Caco-2 (cell line): ENCODE data around the gene GRHL3. TPM values are rescaled to one million over a fixed set of nuclear protein-coding genes. Genes with fewer than 3 reads are reported as not detected.

Experiments
- BruUV-seq: library from RNA; stranded (reverse); fragments of 400-500 nt; replicated peaks from 2 replicates; lab custom pipeline; 2021; lab: Mats Ljungman, UMichigan
- CTCF ChIA-PET: fragments of 300-600 bp; sonication (Branson Sonifier 250); formaldehyde crosslinking; loops from one replicate; lab custom pipeline; 2022; ENCODE audit warnings: antibody characterized with exemption; lab: Charles Lee
- POLR2A ChIA-PET: fragments of 300-600 bp; sonication (Branson Sonifier 250); formaldehyde crosslinking; loops from one replicate; lab custom pipeline; 2022; ENCODE audit warnings: antibody characterized with exemption; lab: Charles Lee
- DNase-seq, 2 experiments: peaks; one replicate each; pipeline versions ENCODE4 v3.0.0 to v3.0.0-alpha.2; 2020 to 2022
- H3K27me3 ChIP-seq: replicated peaks from 2 replicates; pipeline ENCODE4 v1.6.0; 2011; ENCODE audit warnings: low read length; ENCODE audit not compliant: control insufficient read depth, insufficient read depth
- H3K36me3 ChIP-seq: 2 replicates; pipeline ENCODE4 v1.5.1; 2011; ENCODE audit warnings: low read length; ENCODE audit not compliant: control insufficient read depth, insufficient read depth
- H3K4me1 ChIP-seq: fragments of 250-450 bp; sonication (Bioruptor Pico); 2 replicates; pipeline ENCODE4 v1.5.1; 2020; ENCODE audit warnings: mild to moderate bottlenecking
- H3K4me3 ChIP-seq: 2 replicates; pipeline ENCODE4 v1.5.1; 2011; ENCODE audit warnings: low read depth, mild to moderate bottlenecking, control low read depth, low read length
- H3K9me3 ChIP-seq: fragments of 250-450 bp; sonication (Bioruptor Pico); 2 replicates; pipeline ENCODE4 v1.5.1; 2020; ENCODE audit warnings: mild to moderate bottlenecking, moderate library complexity
- H3K27ac Mint-ChIP-seq: one replicate; pipeline ENCODE4 v1.8.0; 2022; ENCODE audit warnings: mixed read lengths; ENCODE audit not compliant: unreplicated experiment
- H3K27me3 Mint-ChIP-seq: one replicate; pipeline ENCODE4 v1.8.0; 2022; ENCODE audit warnings: mixed read lengths; ENCODE audit not compliant: insufficient read depth, unreplicated experiment
- H3K36me3 Mint-ChIP-seq: one replicate; pipeline ENCODE4 v1.8.0; 2022; ENCODE audit warnings: mild to moderate bottlenecking, mixed read lengths; ENCODE audit not compliant: insufficient read depth, unreplicated experiment
- H3K4me1 Mint-ChIP-seq: one replicate; pipeline ENCODE4 v1.8.0; 2022; ENCODE audit warnings: low read depth, mixed read lengths; ENCODE audit not compliant: unreplicated experiment
- H3K4me3 Mint-ChIP-seq: one replicate; pipeline ENCODE4 v1.8.0; 2022; ENCODE audit warnings: mild to moderate bottlenecking, moderate library complexity, mixed read lengths; ENCODE audit not compliant: unreplicated experiment
- H3K9me3 Mint-ChIP-seq: one replicate; pipeline ENCODE4 v1.8.0; 2022; ENCODE audit warnings: mixed read lengths; ENCODE audit not compliant: unreplicated experiment
- CTCF ChIP-seq, 2 experiments: fragments of 200-600 bp in 1 of 2; IDR thresholded peaks; 1 replicate in 1 of 2; 2 replicates in 1 of 2; pipeline versions ENCODE4 v1.5.1 to v1.8.0; 2011 to 2022; ENCODE audit warnings: antibody characterized with exemption in 1 of 2, control low read depth in 1 of 2, inconsistent platforms in 1 of 2, low read depth in 1 of 2, low read length in 1 of 2, mild to moderate bottlenecking in 1 of 2, moderate library complexity in 1 of 2; ENCODE audit not compliant: insufficient read depth in 1 of 2, severe bottlenecking in 1 of 2, unreplicated experiment in 1 of 2
- intact Hi-C: fragments of 100-400 bp; cut with micrococcal nuclease; formaldehyde crosslinking; loops from one replicate; pipeline ENCODE4 v1.10.0; 2022; ENCODE audit not compliant: unreplicated experiment
- total RNA-seq: library from RNA; stranded (reverse); gene quantifications from 2 replicates; pipeline ENCODE4 v1.2.3, GENCODE V29; 2022

The GRHL3 gene
- total RNA-seq, 1 experiment from 2014 or later: 2.3 TPM

GRCh38 chr1:24322470-24323177 is 3.5 kb downstream of the GRHL3 start:
- H3K4me1 Mint-ChIP-seq: peaks cover 6% of the 10 kb centered on the region

GRCh38 chr1:24323281-24323680 is 4.1 kb downstream of the GRHL3 start:
- Histone ChIP-seq H3K9me3 (no peaks in the 10 kb centered on the region), H3K4me1 (no peaks in the 10 kb centered on the region; the same call in 1 of the 2 replicates), H3K27me3 (no peaks in the 10 kb centered on the region), H3K36me3 (no peaks in the 10 kb centered on the region), H3K4me3 (no peak overlapping the region)
- H3K4me1 Mint-ChIP-seq: peaks cover 6% of the 10 kb centered on the region
- POLR2A ChIA-PET: no interaction called here
- H3K4me3 Mint-ChIP-seq: no peak overlapping the region
- no peak overlapping the region for H3K27ac Mint-ChIP-seq
- CTCF ChIA-PET: interaction anchor here (1.6 kb wide), 1 partner anchor 172 kb away, joined by 4 read pairs; no protein-coding TSS in a partner anchor
- intact Hi-C loops: no loop called here
- DNase-seq: no peak
- no peaks in the 10 kb centered on the region for H3K36me3 Mint-ChIP-seq
- H3K27me3 Mint-ChIP-seq: no peaks in the 10 kb centered on the region
- no peak for TF ChIP-seq CTCF (IDR thresholded peaks at IDR 0.05; ENCODE audit: insufficient read depth in 1 of 2, low read depth in 1 of 2, low read length in 1 of 2, severe bottlenecking in 1 of 2, unreplicated experiment in 1 of 2)
- no peaks in the 10 kb centered on the region for H3K9me3 Mint-ChIP-seq
- no TSS peak for BruUV-seq

More at GRCh38 chr1:24322470-24323177, 3.5 kb downstream of the GRHL3 start:
- Histone ChIP-seq H3K4me3 (peak overlapping the region; percentile 52), H3K9me3 (no peaks in the 10 kb centered on the region), H3K36me3 (no peaks in the 10 kb centered on the region), H3K27me3 (no peaks in the 10 kb centered on the region), H3K4me1 (no peaks in the 10 kb centered on the region; the same call in 1 of the 2 replicates)
- Mint-ChIP-seq H3K36me3 (no peaks in the 10 kb centered on the region), H3K9me3 (no peaks in the 10 kb centered on the region), H3K4me3 (peak overlapping the region; percentile 74), H3K27me3 (no peaks in the 10 kb centered on the region), H3K27ac (no peak overlapping the region)
- no peak for DNase-seq
- ChIA-PET CTCF (interaction anchor here (1.6 kb wide), 1 partner anchor 172 kb away, joined by 4 read pairs; no protein-coding TSS in a partner anchor), POLR2A (interaction anchor here (0.5 to 0.6 kb wide), 2 partner anchors 134 to 179 kb away, joined by 4 to 5 read pairs; no protein-coding TSS in a partner anchor)
- intact Hi-C loops: no loop called here
- no TSS peak for BruUV-seq
- no peak for TF ChIP-seq CTCF (IDR thresholded peaks at IDR 0.05; ENCODE audit: insufficient read depth in 1 of 2, low read depth in 1 of 2, low read length in 1 of 2, severe bottlenecking in 1 of 2, unreplicated experiment in 1 of 2)

- Histone ChIP-seq H3K4me1 (no peaks in the 10 kb centered on the region; the same call in 1 of the 2 replicates), H3K27me3 (no peaks in the 10 kb centered on the region), H3K4me3 (no peak overlapping the region), H3K9me3 (no peaks in the 10 kb centered on the region), H3K36me3 (no peaks in the 10 kb centered on the region)
- intact Hi-C loops: no loop called here
- Mint-ChIP-seq H3K36me3 (no peaks in the 10 kb centered on the region), H3K9me3 (no peaks in the 10 kb centered on the region), H3K4me1 (no peaks in the 10 kb centered on the region), H3K27me3 (no peaks in the 10 kb centered on the region), H3K4me3 (no peak overlapping the region), H3K27ac (no peak overlapping the region)
- ChIA-PET CTCF (no interaction called here), POLR2A (no interaction called here)
- TF ChIP-seq CTCF (IDR thresholded peaks at IDR 0.05; ENCODE audit: insufficient read depth in 1 of 2, low read depth in 1 of 2, low read length in 1 of 2, severe bottlenecking in 1 of 2, unreplicated experiment in 1 of 2): no peak
- BruUV-seq: no TSS peak
- no peak for DNase-seq
These were observed 5.7 kb downstream of the GRHL3 start for GRCh38 chr1:24324903-24325302.
